CD14-positive monocyte (primary cell): ENCODE measurements around the gene LRRC34. TPM values are rescaled to one million over a fixed set of nuclear protein-coding genes. Genes with fewer than 3 reads are reported as not detected.
A peak's percentile ranks its signal among the peaks of the same experiment; 100 is the strongest.

ENCODE experiments used
- DNase-seq, 3 donors: peaks; one replicate each; pipeline ENCODE4 v3.0.0-alpha.2; 2011 to 2022
- H2AFZ ChIP-seq: 2 replicates; pipeline ENCODE4 v1.6.0; 2012; ENCODE audit warnings: mild to moderate bottlenecking, low read depth, low read length, inconsistent platforms; ENCODE audit not compliant: insufficient read depth, poor library complexity, severe bottlenecking
- H3K27ac ChIP-seq, 2 donors: 1 replicate in 1 of 2; 2 replicates in 1 of 2; pipeline ENCODE4 v1.5.1; 2012 to 2013; ENCODE audit warnings: low read length in 2 of 2, control low read depth in 1 of 2, inconsistent platforms in 1 of 2, low read depth in 1 of 2, mild to moderate bottlenecking in 1 of 2
- H3K27me3 ChIP-seq, 2 donors: one replicate each; pipeline versions ENCODE4 v1.6.0 to v1.6.1; 2011 to 2013; ENCODE audit warnings: low read length in 2 of 2; ENCODE audit not compliant: control insufficient read depth in 2 of 2, insufficient read depth in 2 of 2
- H3K36me3 ChIP-seq, 2 donors: replicated peaks in 1 of 2; 1 replicate in 1 of 2; 2 replicates in 1 of 2; pipeline versions ENCODE4 v1.5.1 to v1.6.1; 2012 to 2013; ENCODE audit warnings: low read length in 2 of 2, control low read depth in 1 of 2, inconsistent platforms in 1 of 2, mild to moderate bottlenecking in 1 of 2; ENCODE audit not compliant: insufficient read depth in 2 of 2, control insufficient read depth in 1 of 2
- H3K4me1 ChIP-seq, 2 donors: 1 replicate in 1 of 2; 2 replicates in 1 of 2; pipeline versions ENCODE4 v1.5.1 to v1.6.1; 2012 to 2013; ENCODE audit warnings: low read length in 2 of 2, control low read depth in 1 of 2, inconsistent platforms in 1 of 2, mild to moderate bottlenecking in 1 of 2, moderate library complexity in 1 of 2; ENCODE audit not compliant: insufficient read depth in 2 of 2, control insufficient read depth in 1 of 2
- H3K4me2 ChIP-seq: replicated peaks from 2 replicates; pipeline ENCODE3; 2012; ENCODE audit warnings: low read length, moderate library complexity, mild to moderate bottlenecking; ENCODE audit not compliant: poor library complexity, severe bottlenecking; ENCODE audit errors: extremely low read depth
- H3K4me3 ChIP-seq, 3 experiments: fragments of 200-600 bp in 1 of 3; sonication (generic) in 1 of 3; replicated peaks in 1 of 3; 1 replicate in 2 of 3; 2 replicates in 1 of 3; pipeline ENCODE4 v1.5.1; 2011 to 2013; ENCODE audit warnings: low read length in 3 of 3, mild to moderate bottlenecking in 3 of 3, control low read depth in 2 of 3, low read depth in 2 of 3, inconsistent platforms in 1 of 3, moderate library complexity in 1 of 3
- H3K79me2 ChIP-seq: 2 replicates; pipeline ENCODE4 v1.6.0; 2012; ENCODE audit warnings: mild to moderate bottlenecking, control low read depth, inconsistent platforms, low read length, moderate library complexity; ENCODE audit not compliant: insufficient read depth
- H3K9ac ChIP-seq: 2 replicates; pipeline ENCODE4 v1.6.0; 2017; ENCODE audit warnings: low read length, mild to moderate bottlenecking; ENCODE audit not compliant: insufficient read depth, poor library complexity, severe bottlenecking
- H3K9me3 ChIP-seq, 2 donors: replicated peaks in 1 of 2; 1 replicate in 1 of 2; 2 replicates in 1 of 2; pipeline versions ENCODE4 v1.5.1 to v1.6.1; 2012 to 2013; ENCODE audit warnings: low read length in 2 of 2, control low read depth in 1 of 2; ENCODE audit not compliant: control insufficient read depth in 1 of 2, insufficient read depth in 1 of 2
- H4K20me1 ChIP-seq: 2 replicates; pipeline ENCODE4 v1.6.0; 2012; ENCODE audit warnings: mild to moderate bottlenecking, low read length, control low read depth, moderate library complexity; ENCODE audit not compliant: insufficient read depth
- H3K27ac Mint-ChIP-seq, 7 donors: one replicate each; pipeline ENCODE4 v1.8.0; 2020; ENCODE audit warnings: mild to moderate bottlenecking in 7 of 7, mixed read lengths in 7 of 7, moderate library complexity in 6 of 7, inconsistent platforms in 2 of 7
- H3K27me3 Mint-ChIP-seq, 3 donors: one replicate each; pipeline ENCODE4 v1.8.0; 2021 to 2022; ENCODE audit warnings: low read depth in 3 of 3, mild to moderate bottlenecking in 3 of 3, mixed read lengths in 3 of 3, moderate library complexity in 3 of 3, inconsistent platforms in 1 of 3
- H3K36me3 Mint-ChIP-seq, 2 donors: one replicate each; pipeline ENCODE4 v1.8.0; 2020; ENCODE audit warnings: mixed read lengths in 2 of 2, inconsistent platforms in 1 of 2, mild to moderate bottlenecking in 1 of 2
- H3K4me1 Mint-ChIP-seq: one replicate; pipeline ENCODE4 v1.8.0; 2020; ENCODE audit warnings: mild to moderate bottlenecking, mixed read lengths
- H3K4me3 Mint-ChIP-seq, 2 donors: one replicate each; pipeline ENCODE4 v1.8.0; 2020; ENCODE audit warnings: mild to moderate bottlenecking in 2 of 2, mixed read lengths in 2 of 2, moderate library complexity in 1 of 2
- H3K9me3 Mint-ChIP-seq, 7 donors: one replicate each; pipeline ENCODE4 v1.8.0; 2020 to 2022; ENCODE audit warnings: mixed read lengths in 7 of 7, mild to moderate bottlenecking in 6 of 7, moderate library complexity in 6 of 7, inconsistent platforms in 2 of 7
- CTCF ChIP-seq: fragments of 200-600 bp; IDR thresholded peaks from one replicate; pipeline ENCODE4 v1.8.0; 2022; ENCODE audit warnings: antibody characterized with exemption, mild to moderate bottlenecking
- WGBS: methylation state at CpG from one replicate; pipeline ENCODE4 v1.1.5; 2013; ENCODE audit warnings: missing lambda C conversion rate; ENCODE audit not compliant: insufficient coverage; 5-methylcytosine and 5-hydroxymethylcytosine counted together
- intact Hi-C, 2 donors: fragments of 100-400 bp; cut with micrococcal nuclease; formaldehyde crosslinking; loops; one replicate each; pipeline versions ENCODE4 v1.15.0 to v1.15.1; 2023
- polyA plus RNA-seq, 3 donors: library from polyadenylated mRNA; depleted of rRNA in 1 of 3; unstranded in 2 of 3; stranded (reverse) in 1 of 3; fragments of 300-500 nt in 2 of 3; fragments of >200 nt in 1 of 3; fragmentation: Illumina TruSeq in 2 of 3; gene quantifications; 1 replicate in 2 of 3; 2 replicates in 1 of 3; pipeline ENCODE4 v1.2.3, GENCODE V29; 2012 to 2021

The LRRC34 gene
- polyA plus RNA-seq, 3 donors = 0.25 to 0.61 (median 0.43) TPM

GRCh38 chr3:169764312-169764881, 48.3 kb downstream of the LRRC34 start:
- Histone ChIP-seq H3K27ac (peak overlapping the region; percentile 88 to 93), H4K20me1 (no peaks in the 10 kb centered on the region), H3K4me1 (peaks cover 11 to 12% of the 10 kb centered on the region in 2 donors), H3K79me2 (no peaks in the 10 kb centered on the region), H3K9ac (peak overlapping the region; percentile 90), H3K9me3 (no peaks in the 10 kb centered on the region), H3K36me3 (no peaks in the 10 kb centered on the region), H3K27me3 (no peaks in the 10 kb centered on the region), H3K4me2 (peak overlapping the region; percentile 94), H3K4me3 (peak overlapping the region; percentile 70 to 95 (median 79)), H2AFZ (peak overlapping the region; percentile 89)
- Mint-ChIP-seq H3K27ac (peak overlapping the region; percentile 91 to 99 (median 96)), H3K4me3 (peak overlapping the region; percentile 98 to 99), H3K36me3 (no peaks in the 10 kb centered on the region), H3K4me1 (peaks cover 12% of the 10 kb centered on the region), H3K27me3 (peaks cover 1 to 7% (median 2%) of the 10 kb centered on the region in 3 donors), H3K9me3 (peaks cover 2 to 13% (median 5%) of the 10 kb centered on the region in 7 donors)
- WGBS = 0% methylated on average over 46 of the region's 46 CpGs
- intact Hi-C loops = loop anchor here (10.0 kb wide), 2 partner anchors 100 to 200 kb away; partner anchors contain the start of genes LRRC31 (in 1 of the 2) and SEC62 (in 1 of the 2)
- no peak for TF ChIP-seq CTCF
- peak; percentile 64 to 78 (median 69) for DNase-seq

GRCh38 chr3:169760479-169760878, 52.2 kb downstream of the LRRC34 start:
- intact Hi-C loops = loop anchor here (10.0 kb wide), 2 partner anchors 104 to 204 kb away; partner anchors contain the start of genes LRRC31 (in 1 of the 2) and SEC62 (in 1 of the 2)
- Mint-ChIP-seq H3K4me1 (peaks cover 16% of the 10 kb centered on the region), H3K9me3 (peaks cover 2 to 13% (median 3%) of the 10 kb centered on the region in 7 donors), H3K27me3 (peaks cover 2 to 5% (median 2%) of the 10 kb centered on the region in 3 donors), H3K36me3 (no peaks in the 10 kb centered on the region), H3K4me3 (no peak overlapping the region), H3K27ac (no peak overlapping the region)
- Histone ChIP-seq H3K9me3 (no peaks in the 10 kb centered on the region), H3K27ac (no peak overlapping the region), H3K9ac (no peak overlapping the region), H3K4me1 (peaks cover 11 to 12% of the 10 kb centered on the region in 2 donors), H3K79me2 (no peaks in the 10 kb centered on the region), H4K20me1 (no peaks in the 10 kb centered on the region), H2AFZ (no peak overlapping the region), H3K27me3 (no peaks in the 10 kb centered on the region), H3K4me3 (no peak overlapping the region), H3K4me2 (no peak overlapping the region), H3K36me3 (no peaks in the 10 kb centered on the region)
- TF ChIP-seq CTCF = no peak
- 100% methylated on average over 4 of the region's 4 CpGs for WGBS
- DNase-seq = no peak
